Measurements from ENCODE around the gene VDR.
A peak's percentile ranks its signal among the peaks of the same experiment; 100 is the strongest.

VDR gene

GRCh38 chr12:47904713-47905709 is at the start of gene VDR:
TSS of gene VDR (minus strand) at chr12:47904994. CDS start at chr12:47879113, 25,881 bp downstream.
- DNase-seq = peak; percentile 81

- DNase-seq = no peak
Measured at GRCh38 chr12:47954058-47954457, 49.3 kb upstream of the VDR start.

- no peak for DNase-seq
Measured at GRCh38 chr12:47950856-47951468, 46.2 kb upstream of the VDR start.

GRCh38 chr12:47949441-47950341 is 44.9 kb upstream of the VDR start:
- peak; percentile 30 for DNase-seq

GRCh38 chr12:47947341-47947740 is 42.5 kb upstream of the VDR start:
- no peak for DNase-seq

- DNase-seq = no peak
Measured at GRCh38 chr12:47946413-47947323, 41.9 kb upstream of the VDR start.

GRCh38 chr12:47945341-47945728 is 40.5 kb upstream of the VDR start:
- no peak for DNase-seq

- no peak for DNase-seq
Measured at GRCh38 chr12:47944685-47945340, 40.0 kb upstream of the VDR start.

- no peak for DNase-seq
Measured at GRCh38 chr12:47943623-47944340, 39.0 kb upstream of the VDR start.

- DNase-seq = no peak
Measured at GRCh38 chr12:47942614-47943225, 37.9 kb upstream of the VDR start.

GRCh38 chr12:47941871-47942613 is 37.2 kb upstream of the VDR start:
- DNase-seq = peak; percentile 37

- no peak for DNase-seq
Measured at GRCh38 chr12:47941475-47941780, 36.6 kb upstream of the VDR start.

GRCh38 chr12:47940773-47941474 is 36.1 kb upstream of the VDR start:
- DNase-seq = no peak

- no peak for DNase-seq
Measured at GRCh38 chr12:47939009-47939601, 34.3 kb upstream of the VDR start.

- DNase-seq = no peak
Measured at GRCh38 chr12:47938594-47938993, 33.8 kb upstream of the VDR start.

GRCh38 chr12:47938093-47938492 is 33.3 kb upstream of the VDR start:
- DNase-seq = no peak

GRCh38 chr12:47935184-47935583 is 30.4 kb upstream of the VDR start:
- DNase-seq = no peak

- DNase-seq = no peak
Measured at GRCh38 chr12:47931187-47931586, 26.4 kb upstream of the VDR start.

- no peak for DNase-seq
Measured at GRCh38 chr12:47930634-47931033, 25.8 kb upstream of the VDR start.
